OCI-LY3 (cell line): ENCODE measurements around the gene P2RX4.

Experiments used
- EZH2phosphoT487 ChIP-seq: fragments of 200-600 bp; shearing (Covaris generic); IDR thresholded peaks from 2 replicates; pipeline ENCODE4 v1.6.1; 2018; ENCODE audit warnings: antibody characterized with exemption, mixed run types, low read depth
- TF ChIP-seq, protein P1 (sequence below): fragments of 200-600, 300-600 bp; sonication (generic); IDR thresholded peaks from 2 replicates; pipeline ENCODE4 v1.5.1; 2014; ENCODE audit warnings: antibody characterized with exemption, low read length, low read depth

DNA sequence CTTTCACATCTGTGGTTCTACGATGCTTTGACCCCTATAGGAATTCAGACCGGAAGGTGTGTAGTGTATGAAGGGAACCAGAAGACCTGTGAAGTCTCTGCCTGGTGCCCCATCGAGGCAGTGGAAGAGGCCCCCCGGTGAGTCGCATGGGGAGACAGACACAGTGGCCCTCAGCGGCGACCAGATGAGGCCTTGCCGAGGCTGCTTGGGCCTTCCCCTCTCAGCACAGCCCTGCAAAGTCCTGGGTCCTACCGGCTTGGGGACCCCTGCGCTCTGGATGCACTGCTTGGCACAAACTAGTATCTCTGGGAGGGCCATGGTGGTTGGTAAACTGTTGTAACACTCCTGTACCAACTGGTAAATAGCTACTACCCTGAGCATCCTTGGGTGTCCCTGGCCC lies 47.5 kb upstream of the P2RX4 start:
- TF ChIP-seq, protein P1, sequence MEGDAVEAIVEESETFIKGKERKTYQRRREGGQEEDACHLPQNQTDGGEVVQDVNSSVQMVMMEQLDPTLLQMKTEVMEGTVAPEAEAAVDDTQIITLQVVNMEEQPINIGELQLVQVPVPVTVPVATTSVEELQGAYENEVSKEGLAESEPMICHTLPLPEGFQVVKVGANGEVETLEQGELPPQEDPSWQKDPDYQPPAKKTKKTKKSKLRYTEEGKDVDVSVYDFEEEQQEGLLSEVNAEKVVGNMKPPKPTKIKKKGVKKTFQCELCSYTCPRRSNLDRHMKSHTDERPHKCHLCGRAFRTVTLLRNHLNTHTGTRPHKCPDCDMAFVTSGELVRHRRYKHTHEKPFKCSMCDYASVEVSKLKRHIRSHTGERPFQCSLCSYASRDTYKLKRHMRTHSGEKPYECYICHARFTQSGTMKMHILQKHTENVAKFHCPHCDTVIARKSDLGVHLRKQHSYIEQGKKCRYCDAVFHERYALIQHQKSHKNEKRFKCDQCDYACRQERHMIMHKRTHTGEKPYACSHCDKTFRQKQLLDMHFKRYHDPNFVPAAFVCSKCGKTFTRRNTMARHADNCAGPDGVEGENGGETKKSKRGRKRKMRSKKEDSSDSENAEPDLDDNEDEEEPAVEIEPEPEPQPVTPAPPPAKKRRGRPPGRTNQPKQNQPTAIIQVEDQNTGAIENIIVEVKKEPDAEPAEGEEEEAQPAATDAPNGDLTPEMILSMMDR: no peak
- no peak for TF ChIP-seq EZH2phosphoT487
